ENCODE data around the gene DNAJC1. TPM values are rescaled to one million over a fixed set of nuclear protein-coding genes. Genes with fewer than 3 reads are reported as not detected.

The DNAJC1 gene
- polyA plus RNA-seq, 1 donor (not counting 4 experiments of a cell fraction or from before 2014, with no cell fraction given) = 24.8 TPM

GRCh38 chr10:21757185-21757901 is 246.2 kb downstream of the DNAJC1 start:
- no peaks in the 10 kb centered on the region for H4K20me1 ChIP-seq (ENCODE audit: control insufficient read depth, extremely low read depth, insufficient read depth, low read length)
- TF ChIP-seq CTCF (optimal IDR thresholded peaks at IDR 0.05 in 1 of 3, IDR thresholded peaks at IDR 0.05 in 1 of 3, conservative IDR thresholded peaks at IDR 0.05 in 1 of 3; ENCODE audit: extremely low read depth in 1 of 3, insufficient read depth in 2 of 3, low read length in 3 of 3) (no peak), EZH2 (IDR thresholded peaks at IDR 0.05; ENCODE audit: low read length) (no peak)
- H3K9me3 ChIP-seq (ENCODE audit: control insufficient read depth, low read depth, low read length) = no peaks in the 10 kb centered on the region
- H3K9me1 ChIP-seq (ENCODE audit: control insufficient read depth, extremely low read depth, insufficient read depth, low read length) = no peaks in the 10 kb centered on the region
- H3K27ac ChIP-seq (ENCODE audit: control insufficient read depth, insufficient read depth, low read length) = no peak overlapping the region
- no peaks in the 10 kb centered on the region for H3K27me3 ChIP-seq (ENCODE audit: control insufficient read depth, extremely low read depth, insufficient read depth, low read length)
- H3K79me2 ChIP-seq (ENCODE audit: control insufficient read depth, insufficient read depth, low read length) = no peaks in the 10 kb centered on the region
- FAIRE-seq (no peak), DNase-seq (ENCODE audit: low read depth, low spot score) (no peak)
- no peak overlapping the region for H2AFZ ChIP-seq (ENCODE audit: control insufficient read depth, low read length)
- H3K9ac ChIP-seq (ENCODE audit: control insufficient read depth, extremely low read depth, insufficient read depth, low read length) = no peak overlapping the region
- dilution Hi-C loops (cut with MboI; ENCODE audit: extremely low pct_ligation_motif_present, low sequenced_read_pairs) = no loop called here
- H3K36me3 ChIP-seq (ENCODE audit: control insufficient read depth in 2 of 2, extremely low read depth in 1 of 2, insufficient read depth in 2 of 2, low read length in 2 of 2) = peaks cover 0 to 4% of the 10 kb centered on the region in 2 experiments
- no peaks in the 10 kb centered on the region for H3K4me1 ChIP-seq (ENCODE audit: control insufficient read depth, extremely low read depth, insufficient read depth, low read length)
- H3K4me3 ChIP-seq (ENCODE audit: control insufficient read depth in 2 of 3, extremely low read depth in 1 of 3, insufficient read depth in 2 of 3, low read depth in 1 of 3, low read length in 3 of 3) = no peak overlapping the region
- H3K4me2 ChIP-seq (ENCODE audit: control insufficient read depth, extremely low read depth, insufficient read depth, low read depth, low read length) = no peak overlapping the region

- Histone ChIP-seq H2AFZ (ENCODE audit: control insufficient read depth, low read length) (no peak overlapping the region), H3K27ac (ENCODE audit: control insufficient read depth, insufficient read depth, low read length) (no peak overlapping the region), H3K4me1 (ENCODE audit: control insufficient read depth, extremely low read depth, insufficient read depth, low read length) (no peaks in the 10 kb centered on the region), H3K4me3 (ENCODE audit: control insufficient read depth in 2 of 3, extremely low read depth in 1 of 3, insufficient read depth in 2 of 3, low read depth in 1 of 3, low read length in 3 of 3) (no peak overlapping the region), H3K36me3 (ENCODE audit: control insufficient read depth in 2 of 2, extremely low read depth in 1 of 2, insufficient read depth in 2 of 2, low read length in 2 of 2) (peaks cover 0 to 4% of the 10 kb centered on the region in 2 experiments), H3K9me3 (ENCODE audit: control insufficient read depth, low read depth, low read length) (no peaks in the 10 kb centered on the region), H4K20me1 (ENCODE audit: control insufficient read depth, extremely low read depth, insufficient read depth, low read length) (no peaks in the 10 kb centered on the region), H3K79me2 (ENCODE audit: control insufficient read depth, insufficient read depth, low read length) (no peaks in the 10 kb centered on the region), H3K9ac (ENCODE audit: control insufficient read depth, extremely low read depth, insufficient read depth, low read length) (no peak overlapping the region), H3K4me2 (ENCODE audit: control insufficient read depth, extremely low read depth, insufficient read depth, low read depth, low read length) (no peak overlapping the region), H3K9me1 (ENCODE audit: control insufficient read depth, extremely low read depth, insufficient read depth, low read length) (no peaks in the 10 kb centered on the region), H3K27me3 (ENCODE audit: control insufficient read depth, extremely low read depth, insufficient read depth, low read length) (no peaks in the 10 kb centered on the region)
- DNase-seq (ENCODE audit: low read depth, low spot score) (no peak), FAIRE-seq (no peak)
- TF ChIP-seq EZH2 (IDR thresholded peaks at IDR 0.05; ENCODE audit: low read length) = no peak
- TF ChIP-seq CTCF (optimal IDR thresholded peaks at IDR 0.05 in 1 of 3, IDR thresholded peaks at IDR 0.05 in 1 of 3, conservative IDR thresholded peaks at IDR 0.05 in 1 of 3; ENCODE audit: extremely low read depth in 1 of 3, insufficient read depth in 2 of 3, low read length in 3 of 3) = no peak
- dilution Hi-C loops (cut with MboI; ENCODE audit: extremely low pct_ligation_motif_present, low sequenced_read_pairs) = no loop called here
Measured at GRCh38 chr10:21756707-21757106, 246.8 kb downstream of the DNAJC1 start.
